H1 (cell line): ENCODE measurements around the gene EGFR.

Experiments
- CHD2 ChIP-seq: IDR thresholded peaks from 2 replicates; pipeline ENCODE4 v1.6.1; 2012; ENCODE audit warnings: low read length, improper control_type of control experiment
- MAFK ChIP-seq: IDR thresholded peaks from 2 replicates; pipeline ENCODE4 v1.6.1; 2012; ENCODE audit warnings: low read depth, mild to moderate bottlenecking, improper control_type of control experiment, low read length
- POLR2AphosphoS5 ChIP-seq: IDR thresholded peaks from 2 replicates; pipeline ENCODE4 v1.6.1; 2011; ENCODE audit warnings: low read depth, low read length
- TF ChIP-seq, protein P1 (sequence below), 3 experiments: IDR thresholded peaks; 1 replicate in 2 of 3; 2 replicates in 1 of 3; pipeline versions ENCODE4 v1.5.1 to v1.6.1; 2011; ENCODE audit warnings: low read length in 3 of 3, mild to moderate bottlenecking in 3 of 3, inconsistent platforms in 2 of 3, low read depth in 1 of 3, moderate library complexity in 1 of 3; ENCODE audit not compliant: insufficient read depth in 1 of 3; ENCODE audit errors: control extremely low read depth in 1 of 3

DNA sequence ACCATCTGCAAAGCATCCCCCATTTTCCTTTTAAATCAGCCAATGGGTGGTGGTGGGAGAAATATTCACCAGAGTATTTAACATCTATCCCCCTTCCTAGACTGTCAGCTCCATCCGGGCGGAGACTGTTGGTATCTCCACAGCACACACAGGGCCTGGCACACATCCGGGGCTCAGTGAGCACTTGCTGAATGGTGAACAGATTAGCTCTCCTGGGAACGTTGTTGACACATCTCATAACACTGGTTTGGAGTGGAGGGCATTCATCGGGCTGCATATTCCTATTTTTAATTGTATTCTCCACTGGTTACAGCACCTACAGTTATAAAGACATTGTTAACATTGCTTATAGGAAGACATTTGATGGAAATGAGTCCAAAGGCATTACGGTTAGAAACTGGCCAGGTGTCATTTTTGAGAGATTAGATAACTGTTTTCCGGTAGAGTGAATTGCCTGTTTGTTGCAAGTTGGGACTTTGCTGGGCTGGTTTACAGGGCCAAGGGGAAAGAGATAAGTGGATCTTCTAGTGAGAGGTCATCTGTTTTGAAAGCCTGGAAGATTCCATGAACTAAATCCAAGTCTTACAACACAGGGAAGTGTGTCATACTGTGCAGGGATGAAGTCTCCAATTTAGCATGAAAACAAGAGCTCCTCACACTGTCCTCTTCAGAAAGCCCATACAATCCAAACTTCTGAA, 101.8 kb downstream of the EGFR start:
- no peak for TF ChIP-seq CHD2
- TF ChIP-seq POLR2AphosphoS5 = no peak
- TF ChIP-seq, protein P1, sequence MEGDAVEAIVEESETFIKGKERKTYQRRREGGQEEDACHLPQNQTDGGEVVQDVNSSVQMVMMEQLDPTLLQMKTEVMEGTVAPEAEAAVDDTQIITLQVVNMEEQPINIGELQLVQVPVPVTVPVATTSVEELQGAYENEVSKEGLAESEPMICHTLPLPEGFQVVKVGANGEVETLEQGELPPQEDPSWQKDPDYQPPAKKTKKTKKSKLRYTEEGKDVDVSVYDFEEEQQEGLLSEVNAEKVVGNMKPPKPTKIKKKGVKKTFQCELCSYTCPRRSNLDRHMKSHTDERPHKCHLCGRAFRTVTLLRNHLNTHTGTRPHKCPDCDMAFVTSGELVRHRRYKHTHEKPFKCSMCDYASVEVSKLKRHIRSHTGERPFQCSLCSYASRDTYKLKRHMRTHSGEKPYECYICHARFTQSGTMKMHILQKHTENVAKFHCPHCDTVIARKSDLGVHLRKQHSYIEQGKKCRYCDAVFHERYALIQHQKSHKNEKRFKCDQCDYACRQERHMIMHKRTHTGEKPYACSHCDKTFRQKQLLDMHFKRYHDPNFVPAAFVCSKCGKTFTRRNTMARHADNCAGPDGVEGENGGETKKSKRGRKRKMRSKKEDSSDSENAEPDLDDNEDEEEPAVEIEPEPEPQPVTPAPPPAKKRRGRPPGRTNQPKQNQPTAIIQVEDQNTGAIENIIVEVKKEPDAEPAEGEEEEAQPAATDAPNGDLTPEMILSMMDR (IDR thresholded peaks at IDR 0.05; ENCODE audit: control extremely low read depth in 1 of 3, insufficient read depth in 1 of 3, low read depth in 1 of 3, low read length in 3 of 3) = no peak
- no peak for TF ChIP-seq MAFK
